Cerebellar nuclear complex (tissue), 1 donor: Measurements from ENCODE around the gene IER3.
"Not testable (repeated sequence)": the region's sequence is repeated elsewhere in the genome, so short reads cannot be mapped to it uniquely, and the experiment has no call there.

Experiments
- DNase-seq, 2 experiments: peaks; one replicate each; lab custom pipeline; 2025; lab: John Stamatoyannopoulos, UW

Gene IER3

DNA sequence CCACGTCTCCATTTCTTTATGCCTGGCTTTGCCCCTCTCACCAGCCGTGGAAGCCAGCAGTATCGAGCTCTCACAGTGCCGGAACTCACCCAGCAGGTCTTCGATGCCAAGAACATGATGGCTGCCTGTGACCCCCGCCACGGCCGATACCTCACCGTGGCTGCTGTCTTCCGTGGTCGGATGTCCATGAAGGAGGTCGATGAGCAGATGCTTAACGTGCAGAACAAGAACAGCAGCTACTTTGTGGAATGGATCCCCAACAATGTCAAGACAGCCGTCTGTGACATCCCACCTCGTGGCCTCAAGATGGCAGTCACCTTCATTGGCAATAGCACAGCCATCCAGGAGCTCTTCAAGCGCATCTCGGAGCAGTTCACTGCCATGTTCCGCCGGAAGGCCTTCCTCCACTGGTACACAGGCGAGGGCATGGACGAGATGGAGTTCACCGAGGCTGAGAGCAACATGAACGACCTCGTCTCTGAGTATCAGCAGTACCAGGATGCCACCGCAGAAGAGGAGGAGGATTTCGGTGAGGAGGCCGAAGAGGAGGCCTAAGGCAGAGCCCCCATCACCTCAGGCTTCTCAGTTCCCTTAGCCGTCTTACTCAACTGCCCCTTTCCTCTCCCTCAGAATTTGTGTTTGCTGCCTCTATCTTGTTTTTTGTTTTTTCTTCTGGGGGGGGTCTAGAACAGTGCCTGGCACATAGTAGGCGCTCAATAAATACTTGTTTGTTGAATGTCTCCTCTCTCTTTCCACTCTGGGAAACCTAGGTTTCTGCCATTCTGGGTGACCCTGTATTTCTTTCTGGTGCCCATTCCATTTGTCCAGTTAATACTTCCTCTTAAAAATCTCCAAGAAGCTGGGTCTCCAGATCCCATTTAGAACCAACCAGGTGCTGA, 20.3 kb downstream of the IER3 start:
- not testable (repeated sequence) for DNase-seq

DNA sequence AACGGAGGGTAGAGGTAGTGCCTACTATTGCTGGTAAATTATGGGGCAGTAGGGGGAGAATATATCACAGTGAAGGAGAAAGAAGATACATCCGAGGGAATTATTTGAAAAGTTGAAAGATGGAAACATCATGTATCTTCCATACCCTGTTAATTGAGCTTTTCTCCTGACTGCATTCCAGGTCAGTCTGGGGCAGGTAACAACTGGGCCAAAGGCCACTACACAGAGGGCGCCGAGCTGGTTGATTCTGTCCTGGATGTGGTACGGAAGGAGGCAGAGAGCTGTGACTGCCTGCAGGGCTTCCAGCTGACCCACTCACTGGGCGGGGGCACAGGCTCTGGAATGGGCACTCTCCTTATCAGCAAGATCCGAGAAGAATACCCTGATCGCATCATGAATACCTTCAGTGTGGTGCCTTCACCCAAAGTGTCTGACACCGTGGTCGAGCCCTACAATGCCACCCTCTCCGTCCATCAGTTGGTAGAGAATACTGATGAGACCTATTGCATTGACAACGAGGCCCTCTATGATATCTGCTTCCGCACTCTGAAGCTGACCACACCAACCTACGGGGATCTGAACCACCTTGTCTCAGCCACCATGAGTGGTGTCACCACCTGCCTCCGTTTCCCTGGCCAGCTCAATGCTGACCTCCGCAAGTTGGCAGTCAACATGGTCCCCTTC, 21.0 kb downstream of the IER3 start:
- not testable (repeated sequence) for DNase-seq

DNA sequence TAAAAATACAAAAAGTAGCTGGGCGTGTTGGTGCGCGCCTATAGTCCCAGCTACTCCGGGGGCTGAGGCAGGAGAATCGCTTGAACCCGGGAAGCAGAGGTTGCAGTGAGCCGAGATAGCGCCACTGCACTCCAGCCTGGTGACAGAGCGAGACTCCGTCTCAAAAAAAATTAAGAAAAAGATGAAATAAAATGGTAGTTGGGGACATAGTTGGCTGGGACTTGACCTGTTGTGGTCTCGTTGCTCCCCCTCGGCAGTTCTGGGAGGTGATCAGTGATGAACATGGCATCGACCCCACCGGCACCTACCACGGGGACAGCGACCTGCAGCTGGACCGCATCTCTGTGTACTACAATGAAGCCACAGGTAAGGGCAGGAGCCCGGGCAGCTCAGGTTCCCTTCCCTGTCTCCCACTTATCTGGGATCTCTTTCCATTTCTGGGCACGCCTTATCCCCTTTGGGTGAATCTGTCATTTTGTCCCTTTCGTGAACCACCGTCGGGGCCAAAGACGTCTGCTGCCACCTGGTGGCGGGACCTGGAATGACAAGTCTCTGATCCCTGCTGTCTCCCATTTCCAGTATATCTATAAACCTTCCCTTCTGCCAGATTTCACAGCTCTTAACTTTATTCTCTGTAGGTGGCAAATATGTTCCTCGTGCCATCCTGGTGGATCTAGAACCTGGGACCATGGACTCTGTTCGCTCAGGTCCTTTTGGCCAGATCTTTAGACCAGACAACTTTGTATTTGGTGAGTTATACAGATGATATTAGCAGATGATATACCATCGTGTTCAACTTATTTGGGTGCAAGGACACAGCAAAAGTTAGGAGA, 21.9 kb downstream of the IER3 start:
- peak in 1 of 2 experiments; percentile 65 for DNase-seq

DNA sequence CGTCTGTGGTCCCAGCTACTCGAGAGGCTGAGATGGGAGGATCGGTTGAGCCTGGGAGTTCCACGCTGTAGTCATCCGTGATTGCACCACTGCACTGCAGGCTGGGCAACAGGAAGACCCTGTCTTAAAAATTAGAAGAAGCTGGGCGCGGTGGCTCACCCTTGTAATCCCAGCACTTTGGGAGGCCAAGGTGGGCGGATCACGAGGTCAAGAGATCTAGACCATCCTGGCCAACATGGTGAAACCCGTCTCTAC, 22.4 kb downstream of the IER3 start:
- not testable (repeated sequence) for DNase-seq

DNA sequence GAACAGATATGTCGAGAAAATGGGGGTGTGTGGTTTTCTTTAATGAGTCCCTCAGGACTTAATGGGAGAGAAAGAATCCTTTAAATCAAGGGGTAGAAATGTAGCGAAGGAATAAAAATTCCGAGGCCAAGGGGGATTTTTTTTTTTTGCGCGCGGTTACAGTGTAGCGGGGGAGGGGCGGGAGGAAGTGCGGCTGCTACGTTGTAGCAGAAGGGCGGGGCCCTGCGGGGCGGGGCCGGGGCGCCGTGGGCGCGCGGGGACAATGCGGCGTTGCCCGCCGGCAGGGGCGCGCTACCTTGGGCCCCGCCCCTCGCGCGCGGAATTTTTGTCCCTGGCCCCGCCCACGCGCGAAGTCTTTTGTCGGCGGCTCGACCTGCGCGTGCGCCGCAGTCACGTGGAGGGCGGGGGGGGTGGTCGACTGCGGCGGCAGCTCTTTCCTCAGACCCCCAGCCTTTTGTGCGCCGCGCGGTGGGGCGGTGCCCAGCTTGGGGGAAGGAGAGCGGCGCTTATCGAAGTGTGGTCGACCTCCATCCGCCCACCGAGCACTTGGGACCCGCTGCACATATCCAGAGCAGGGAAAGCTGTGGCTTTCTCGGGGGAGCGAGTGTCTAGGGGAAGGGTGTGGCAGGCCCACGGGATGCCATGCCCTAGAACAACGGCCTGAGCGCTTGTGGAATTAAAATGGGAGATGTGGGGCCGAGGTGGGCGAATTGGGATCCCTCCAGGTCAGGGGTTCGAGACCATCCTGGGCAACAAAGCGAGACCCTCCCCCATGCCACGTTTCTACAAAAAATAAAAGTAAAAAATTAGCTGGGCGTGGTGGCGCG, 22.9 kb downstream of the IER3 start:
- no peak for DNase-seq

DNA sequence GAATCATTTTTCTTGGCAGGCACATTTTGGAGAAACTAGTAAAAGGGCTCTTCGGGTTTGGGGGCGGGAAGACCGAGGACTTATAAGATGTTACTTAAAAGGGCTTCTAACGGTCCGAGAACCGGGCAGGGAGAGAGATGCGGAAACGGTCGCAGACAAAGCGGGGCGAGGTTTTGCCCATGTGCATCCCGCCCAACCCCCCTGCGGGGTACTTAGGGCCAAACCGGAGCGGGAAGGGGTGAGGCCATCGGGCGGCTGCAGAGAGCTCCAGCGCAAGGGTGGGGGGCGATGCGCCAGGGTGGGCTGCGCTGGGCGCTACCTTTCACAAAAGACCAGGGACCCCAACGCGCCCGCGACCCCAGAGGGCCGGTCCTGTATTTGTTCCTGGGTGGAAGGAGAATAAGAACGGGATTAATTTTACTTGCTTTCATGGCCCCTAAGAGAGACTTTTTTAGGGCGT, 23.6 kb downstream of the IER3 start:
- no peak for DNase-seq

DNA sequence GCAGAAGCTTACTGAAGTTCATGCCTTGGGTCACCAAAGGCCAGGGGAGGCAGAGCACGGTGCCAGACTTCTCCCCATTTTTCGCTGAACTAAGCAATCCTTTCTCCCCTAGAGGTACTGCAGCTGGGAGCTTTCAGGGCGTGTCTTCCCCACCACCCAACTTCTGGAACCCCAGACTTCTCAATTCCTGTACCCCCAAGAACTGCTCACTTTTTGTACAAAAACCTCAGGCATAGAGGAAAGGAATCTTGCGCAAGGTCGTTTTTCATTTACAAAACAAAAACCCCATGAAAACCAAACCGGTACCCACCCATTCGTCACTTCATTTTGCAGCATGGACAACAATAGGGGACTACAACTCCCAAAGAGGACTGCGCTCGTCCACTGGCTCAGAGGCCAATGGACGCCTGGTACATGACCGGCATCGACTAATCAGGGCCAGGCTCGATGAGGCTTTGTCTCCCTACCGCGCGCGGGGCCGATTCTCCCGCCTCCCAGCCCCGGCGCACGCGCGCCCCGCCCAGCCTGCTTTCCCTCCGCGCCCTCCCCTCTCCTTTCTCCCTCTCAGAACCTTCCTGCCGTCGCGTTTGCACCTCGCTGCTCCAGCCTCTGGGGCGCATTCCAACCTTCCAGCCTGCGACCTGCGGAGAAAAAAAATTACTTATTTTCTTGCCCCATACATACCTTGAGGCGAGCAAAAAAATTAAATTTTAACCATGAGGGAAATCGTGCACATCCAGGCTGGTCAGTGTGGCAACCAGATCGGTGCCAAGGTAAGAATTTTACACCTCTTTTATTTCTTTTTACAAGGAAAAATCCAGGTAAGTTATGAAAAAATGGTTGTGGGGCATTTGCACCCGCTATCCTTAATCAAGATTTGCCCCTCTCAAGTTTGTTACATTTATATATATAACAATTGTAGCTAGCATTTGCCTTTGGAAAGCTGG, 24.3 kb downstream of the IER3 start, which contains the start of gene TUBB:
Gene TUBB (plus strand): TSS at position 562 of the 947 bp plus-strand sequence. CDS start 155 bp downstream, at position 717.
- peak; percentile 90 to 94 for DNase-seq

DNA sequence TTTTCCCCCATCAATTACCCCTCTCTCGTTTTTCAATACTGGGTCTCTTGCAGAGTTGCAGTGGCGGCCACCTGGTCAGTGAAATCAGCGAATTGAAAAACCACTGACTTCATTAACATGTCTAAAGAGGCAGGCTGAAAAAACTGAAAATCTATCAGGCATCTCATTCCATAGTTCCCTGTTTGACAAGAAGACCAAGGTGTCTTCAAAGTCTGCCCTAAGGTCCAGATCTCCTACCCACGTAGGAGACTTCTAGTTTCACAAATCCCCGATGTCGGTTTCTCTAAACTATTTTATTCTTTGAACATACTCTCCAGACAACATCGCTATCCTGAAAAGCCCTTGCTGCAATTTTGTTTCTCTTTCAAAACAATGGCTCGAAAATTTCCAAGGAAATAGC, 25.0 kb downstream of the IER3 start:
- no peak for DNase-seq

DNA sequence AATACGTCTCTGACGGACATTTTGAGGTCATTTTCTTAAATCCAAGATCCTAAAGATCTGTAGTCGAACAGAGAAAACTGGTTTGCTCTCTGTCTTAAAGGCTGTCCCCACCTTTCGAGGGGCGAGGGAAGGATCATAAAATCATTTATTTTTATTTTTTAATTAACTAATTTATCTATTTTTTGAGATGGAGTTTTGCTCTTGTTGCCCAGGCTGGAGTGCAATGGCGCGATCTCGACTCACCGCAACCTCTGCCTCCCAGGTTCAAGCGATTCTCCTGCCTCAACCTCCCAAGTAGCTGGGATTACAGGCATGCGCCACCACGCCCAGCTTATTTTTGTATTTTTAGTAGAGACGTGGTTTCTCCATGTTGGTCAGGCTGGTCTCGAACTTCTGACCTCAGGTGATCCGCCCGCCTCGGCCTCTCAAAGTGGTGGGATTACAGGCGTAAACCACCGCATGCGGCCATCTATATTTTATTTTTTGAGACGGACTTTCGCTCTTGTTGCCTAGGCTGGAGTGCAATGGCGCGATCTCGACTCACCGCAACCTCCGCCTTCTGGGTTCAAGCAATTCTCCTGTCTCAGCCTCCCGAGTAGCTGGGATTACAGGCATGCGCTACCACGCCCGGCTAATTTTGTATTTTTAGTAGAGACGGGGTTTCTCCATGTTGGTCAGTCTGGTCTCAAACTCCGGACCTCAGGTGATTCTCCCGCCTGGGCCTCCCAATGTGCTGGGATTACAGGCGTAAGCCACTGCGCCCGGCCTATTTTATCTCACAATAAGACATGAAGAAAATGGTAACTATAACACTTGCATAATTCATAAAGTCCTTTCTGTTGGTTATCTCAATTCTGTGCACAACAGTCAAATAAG, 26.3 kb downstream of the IER3 start:
- not testable (repeated sequence) for DNase-seq

DNA sequence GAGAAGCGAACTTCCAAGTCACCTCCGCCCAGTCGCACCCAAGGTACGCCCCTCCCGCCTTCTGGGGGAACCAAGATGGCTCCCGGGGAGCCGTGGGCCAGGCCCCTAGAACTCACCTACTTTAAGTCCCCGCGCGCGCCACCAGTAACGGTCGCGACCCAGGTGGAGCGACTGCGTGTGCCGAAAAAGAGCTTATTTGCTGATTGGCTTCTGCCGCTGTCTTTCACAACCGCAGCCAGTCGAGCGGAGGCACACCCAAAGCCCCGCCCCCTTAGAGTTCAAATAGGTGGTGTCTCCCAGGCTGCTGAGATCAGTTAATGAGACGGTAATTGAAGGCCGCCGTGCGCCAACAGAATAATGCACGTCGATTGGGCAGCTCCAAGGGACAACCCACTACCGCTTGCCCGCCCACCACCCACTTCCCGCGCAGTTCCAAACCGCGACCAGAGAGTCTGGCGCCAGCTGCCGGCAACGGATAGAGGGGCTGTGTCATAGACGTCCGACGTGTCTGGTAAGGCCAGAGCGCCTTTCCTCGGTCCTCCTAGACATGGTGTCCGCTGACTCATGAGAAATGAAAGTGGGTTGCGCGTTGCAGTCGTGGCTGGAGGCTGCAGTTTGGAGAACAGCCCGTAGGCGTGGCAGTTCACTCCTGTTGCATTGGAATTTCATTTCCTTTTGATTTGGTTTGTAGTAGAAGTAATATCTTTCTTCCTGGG, 27.1 kb downstream of the IER3 start, which contains the start of gene MDC1:
Gene MDC1 (minus strand): TSS at position 153 of the 716 bp plus-strand sequence. CDS start 2,106 bp downstream, outside the sequence.
- DNase-seq = peak; percentile 99

DNA sequence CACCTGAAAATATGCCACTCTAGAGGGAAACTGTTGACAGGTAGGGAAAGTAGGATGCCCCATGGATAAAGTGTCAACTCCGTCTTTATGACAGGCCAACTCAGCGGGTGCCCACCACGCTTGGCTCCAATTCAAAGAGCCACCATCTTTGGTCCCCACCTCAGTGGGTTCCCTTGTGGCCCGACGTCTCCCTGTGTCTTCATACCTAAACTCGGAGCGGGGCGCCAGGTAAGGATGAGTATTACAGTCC, 27.5 kb downstream of the IER3 start:
- no peak for DNase-seq

DNA sequence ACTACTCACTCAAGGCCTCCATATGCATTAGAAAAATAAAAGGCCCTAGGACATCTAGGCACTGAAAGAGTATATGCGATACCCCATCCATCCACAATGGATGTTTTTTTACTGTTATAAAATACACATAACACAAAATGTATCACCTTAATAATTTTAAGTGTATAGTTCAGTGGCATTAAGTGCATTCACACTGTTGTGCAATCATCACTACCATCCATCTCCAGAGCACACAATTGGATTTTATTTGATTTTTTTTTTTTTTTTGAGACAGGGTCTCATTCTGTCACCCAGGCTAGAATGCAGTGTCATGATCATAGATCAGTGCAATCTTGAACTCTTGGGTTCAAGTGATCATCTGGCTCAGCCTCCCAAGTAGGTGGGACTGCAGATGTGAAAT, 30.1 kb downstream of the IER3 start:
- no peak for DNase-seq

DNA sequence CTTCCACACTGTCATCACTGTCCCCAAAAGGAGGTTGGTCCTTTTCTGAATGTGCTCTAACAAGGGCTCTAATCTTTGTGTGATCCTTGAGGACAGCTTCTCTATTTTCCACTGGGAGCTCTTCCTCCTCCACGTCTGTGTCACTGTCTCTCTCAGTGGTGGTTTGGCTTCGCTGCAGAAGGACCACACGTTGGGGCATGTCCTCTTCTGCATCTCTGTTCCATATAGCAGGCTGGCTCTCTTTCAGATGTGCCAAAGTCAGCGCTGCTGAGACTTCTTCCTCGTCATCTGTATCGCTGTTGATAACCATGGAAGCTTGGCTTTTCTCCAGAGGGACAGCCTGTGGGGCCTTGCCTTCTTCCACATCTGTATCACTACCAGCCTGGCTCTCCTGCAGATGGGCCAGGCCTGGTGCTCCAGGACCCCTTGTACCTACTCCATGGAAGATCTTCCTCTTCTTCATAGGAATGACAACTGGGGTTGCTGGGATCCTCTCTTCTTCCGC, 31.9 kb downstream of the IER3 start:
- no peak for DNase-seq

DNA sequence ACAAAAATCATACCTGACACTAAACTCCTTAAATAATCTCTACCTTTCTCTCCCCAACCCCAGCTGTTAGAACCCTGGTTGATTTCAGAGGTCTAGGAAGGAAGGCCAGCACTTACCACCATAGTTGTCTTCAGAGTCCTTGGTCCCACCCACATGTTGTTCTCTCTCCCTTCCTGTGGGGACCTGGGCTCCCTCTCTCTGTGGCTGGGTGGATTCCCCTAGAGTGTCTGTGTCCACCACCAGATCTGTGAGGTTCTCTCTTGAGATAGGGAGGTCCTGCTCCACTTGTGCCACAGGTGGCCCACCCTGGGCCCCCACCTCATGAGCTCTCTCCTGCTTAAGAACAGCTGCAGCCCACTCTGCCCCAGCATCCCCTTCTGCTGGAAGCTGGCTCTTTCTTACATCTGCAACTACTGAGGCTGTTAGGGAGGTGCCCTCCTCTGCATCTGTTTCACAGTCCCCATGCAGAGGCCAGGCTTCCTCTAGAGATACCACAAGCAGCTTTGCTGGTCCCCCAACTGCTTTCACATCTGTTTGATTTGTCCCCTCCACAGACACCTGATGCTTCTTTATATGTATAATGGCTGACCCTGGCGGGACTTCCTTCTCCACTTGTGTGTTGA, 32.5 kb downstream of the IER3 start:
- DNase-seq = no peak

DNA sequence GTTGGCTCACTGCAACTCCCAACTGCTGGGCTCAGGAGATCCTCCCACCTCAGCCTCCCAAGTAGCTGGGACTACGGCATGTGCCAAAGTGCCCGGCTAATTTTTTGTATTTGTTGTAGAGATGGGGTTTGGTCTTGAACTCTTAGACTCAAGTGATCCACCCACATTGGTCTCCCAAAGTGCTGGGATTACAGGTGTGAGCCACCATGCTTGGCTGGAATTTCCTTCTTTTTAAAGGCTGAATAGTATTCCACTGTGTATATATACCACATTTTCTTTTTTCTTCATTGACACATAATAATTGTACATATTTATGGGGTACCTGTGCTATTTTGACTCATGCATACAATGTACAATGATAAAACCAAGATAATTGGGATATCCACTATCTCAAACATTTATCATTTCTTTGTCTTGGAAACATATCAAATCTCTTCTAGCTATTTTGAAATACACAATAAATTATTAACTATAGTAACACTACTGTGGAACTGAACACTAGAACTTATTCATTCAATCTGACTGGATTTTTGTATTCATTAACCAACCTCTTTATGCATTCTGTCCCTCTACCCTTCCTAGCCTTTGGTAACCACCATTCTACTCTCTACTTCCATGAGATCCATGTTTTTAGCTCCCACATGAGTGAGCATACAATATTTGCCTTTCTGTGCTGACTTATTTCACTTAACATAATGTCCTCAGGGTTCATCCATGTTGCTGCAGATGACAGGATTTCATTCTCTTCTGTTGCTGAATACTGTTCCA, 35.1 kb downstream of the IER3 start:
- no peak for DNase-seq

DNA sequence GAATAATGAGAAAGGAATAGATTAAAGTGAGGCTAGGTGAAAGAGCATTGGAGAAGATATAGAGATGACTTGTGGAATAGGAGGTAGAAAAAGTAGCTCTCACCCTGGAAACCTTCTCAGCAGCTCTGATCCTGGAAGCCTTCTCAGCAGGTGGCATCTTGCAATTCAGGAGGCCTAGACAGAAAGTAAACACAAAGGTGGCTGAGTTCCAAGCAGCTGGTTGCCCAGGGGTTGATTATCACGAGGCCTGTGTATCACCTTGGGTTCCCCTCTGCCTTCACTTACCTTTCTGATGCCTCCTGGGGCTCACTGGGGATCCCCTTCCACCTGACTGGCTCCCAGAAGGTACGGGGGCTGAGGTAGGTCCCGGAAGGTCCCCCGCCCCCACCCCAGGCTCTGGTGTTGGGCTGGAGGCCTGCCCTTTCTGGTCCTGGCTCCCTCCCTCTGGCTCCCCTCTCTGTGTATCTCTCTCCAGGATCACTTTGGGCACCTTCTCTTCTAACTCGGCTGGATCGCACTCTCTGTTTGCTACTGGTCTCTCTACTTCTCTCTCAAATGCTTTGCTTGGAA, 37.0 kb downstream of the IER3 start:
- DNase-seq = no peak

DNA sequence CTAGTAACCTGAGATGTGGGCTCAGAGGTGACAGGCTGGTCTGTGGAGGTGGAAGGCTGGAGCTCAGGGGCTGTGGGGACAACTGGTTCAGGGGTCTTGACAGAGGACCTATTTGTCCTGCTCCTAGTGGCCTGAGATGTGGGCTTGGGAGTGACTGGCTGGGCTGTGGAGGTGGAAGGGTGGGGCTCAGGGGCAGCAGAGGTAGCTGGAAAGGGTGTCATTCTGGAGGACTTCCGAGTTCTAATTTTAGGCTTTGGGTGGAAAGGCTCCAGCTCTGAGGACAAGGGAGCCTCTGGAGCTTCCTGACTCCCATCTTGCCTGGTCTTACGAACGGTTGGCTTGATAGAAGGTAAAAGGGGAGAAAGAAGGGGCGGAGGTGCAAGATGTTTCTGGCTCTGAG, 38.7 kb downstream of the IER3 start:
- DNase-seq = no peak
